H9 (cell line): ENCODE data around the gene ABCG1. TPM values are rescaled to one million over a fixed set of nuclear protein-coding genes. Genes with fewer than 3 reads are reported as not detected.

Experiments used
- DNase-seq: peaks from one replicate; pipeline ENCODE4 v3.0.0-alpha.2; 2017
- H2AFZ ChIP-seq: one replicate; pipeline ENCODE4 v1.6.1; 2013; ENCODE audit warnings: mild to moderate bottlenecking, low read length, control low read depth, moderate library complexity
- H2AK5ac ChIP-seq: 2 replicates; pipeline ENCODE4 v1.6.1; 2013; ENCODE audit warnings: low read length, control low read depth, mixed read lengths; ENCODE audit not compliant: insufficient read length
- H2BK120ac ChIP-seq: one replicate; pipeline ENCODE4 v1.6.1; 2013; ENCODE audit warnings: low read depth, mild to moderate bottlenecking, low read length, control low read depth, inconsistent platforms; ENCODE audit not compliant: poor library complexity, severe bottlenecking
- H2BK12ac ChIP-seq: 2 replicates; pipeline ENCODE4 v1.6.1; 2013; ENCODE audit warnings: low read length, control low read depth, mixed read lengths, low read depth; ENCODE audit not compliant: insufficient read length
- H2BK15ac ChIP-seq: 2 replicates; pipeline ENCODE4 v1.6.1; 2013; ENCODE audit warnings: low read depth, low read length, control low read depth
- H2BK20ac ChIP-seq: one replicate; pipeline ENCODE4 v1.6.1; 2013; ENCODE audit warnings: low read depth, mild to moderate bottlenecking, low read length, control low read depth, inconsistent platforms; ENCODE audit not compliant: poor library complexity, severe bottlenecking
- H2BK5ac ChIP-seq: 2 replicates; pipeline ENCODE4 v1.6.1; 2013; ENCODE audit warnings: low read length, control low read depth, mixed read lengths; ENCODE audit not compliant: insufficient read length
- H3K14ac ChIP-seq: 2 replicates; pipeline ENCODE4 v1.6.1; 2013; ENCODE audit warnings: low read length, control low read depth; ENCODE audit not compliant: insufficient read depth
- H3K18ac ChIP-seq: 2 replicates; pipeline ENCODE4 v1.6.1; 2013; ENCODE audit warnings: low read depth, mild to moderate bottlenecking, mixed read lengths, low read length, control low read depth; ENCODE audit not compliant: insufficient read length
- H3K23ac ChIP-seq: 2 replicates; pipeline ENCODE4 v1.6.1; 2013; ENCODE audit warnings: low read length, control low read depth, mixed read lengths, low read depth; ENCODE audit not compliant: insufficient read length
- H3K23me2 ChIP-seq: 2 replicates; pipeline ENCODE4 v1.6.1; 2013; ENCODE audit warnings: low read depth, mild to moderate bottlenecking, mixed read lengths, low read length, control low read depth; ENCODE audit not compliant: insufficient read length, poor library complexity, severe bottlenecking
- H3K27ac ChIP-seq: 2 replicates; pipeline ENCODE4 v1.5.1; 2013; ENCODE audit warnings: low read length, control low read depth, mixed read lengths, low read depth; ENCODE audit not compliant: insufficient read length
- H3K27me3 ChIP-seq: 2 replicates; pipeline ENCODE4 v1.6.1; 2013; ENCODE audit warnings: low read length, control low read depth, inconsistent platforms; ENCODE audit not compliant: insufficient read depth
- H3K4ac ChIP-seq: 2 replicates; pipeline ENCODE4 v1.6.1; 2013; ENCODE audit warnings: low read depth, mild to moderate bottlenecking, control low read depth, inconsistent platforms, low read length, moderate library complexity
- H3K4me1 ChIP-seq: 2 replicates; pipeline ENCODE4 v1.6.1; 2013; ENCODE audit warnings: low read length, control low read depth, inconsistent platforms; ENCODE audit not compliant: insufficient read depth
- H3K4me2 ChIP-seq: 2 replicates; pipeline ENCODE4 v1.6.1; 2013; ENCODE audit warnings: low read length, control low read depth, mixed read lengths; ENCODE audit not compliant: insufficient read length, insufficient read depth
- H3K56ac ChIP-seq: 2 replicates; pipeline ENCODE4 v1.6.1; 2013; ENCODE audit warnings: low read depth, mild to moderate bottlenecking, mixed read lengths, low read length, control low read depth; ENCODE audit not compliant: insufficient read length
- H3K79me1 ChIP-seq: 2 replicates; pipeline ENCODE4 v1.6.1; 2013; ENCODE audit warnings: low read depth, mild to moderate bottlenecking, moderate library complexity, low read length, control low read depth, inconsistent platforms; ENCODE audit not compliant: insufficient read depth, poor library complexity, severe bottlenecking
- H3K79me2 ChIP-seq: 2 replicates; pipeline ENCODE4 v1.6.1; 2013; ENCODE audit warnings: low read length, control low read depth, inconsistent platforms; ENCODE audit not compliant: insufficient read depth
- H3K9ac ChIP-seq: 2 replicates; pipeline ENCODE4 v1.6.1; 2013; ENCODE audit warnings: low read length, control low read depth, mixed read lengths; ENCODE audit not compliant: insufficient read length; ENCODE audit errors: extremely low read depth
- H3K9me3 ChIP-seq: one replicate; pipeline ENCODE4 v1.6.1; 2013; ENCODE audit warnings: low read depth, low read length, inconsistent platforms; ENCODE audit not compliant: control insufficient read depth
- H3T11ph ChIP-seq: one replicate; pipeline ENCODE4 v1.6.1; 2013; ENCODE audit warnings: mild to moderate bottlenecking, low read length, control low read depth, inconsistent platforms
- H4K20me1 ChIP-seq: one replicate; pipeline ENCODE4 v1.6.1; 2013; ENCODE audit not compliant: control insufficient read depth, insufficient read length, insufficient read depth
- H4K5ac ChIP-seq: 2 replicates; pipeline ENCODE4 v1.6.1; 2013; ENCODE audit warnings: low read depth, mild to moderate bottlenecking, mixed read lengths, low read length, control low read depth; ENCODE audit not compliant: insufficient read length
- H4K8ac ChIP-seq: replicated peaks from 2 replicates; pipeline ENCODE4 v1.6.1; 2013; ENCODE audit warnings: low read length, control low read depth, mixed read lengths, low read depth; ENCODE audit not compliant: insufficient read length
- H4K91ac ChIP-seq: 2 replicates; pipeline ENCODE4 v1.6.1; 2013; ENCODE audit warnings: low read depth, mild to moderate bottlenecking, moderate library complexity, mixed read lengths, low read length, control low read depth; ENCODE audit not compliant: insufficient read length
- H3K27ac Mint-ChIP-seq, 3 experiments: 2 replicates in 2 of 3; 3 replicates in 1 of 3; pipeline ENCODE4 v1.8.0; 2020 to 2021; ENCODE audit warnings: mixed read lengths in 3 of 3, mild to moderate bottlenecking in 1 of 3, moderate library complexity in 1 of 3
- H3K27me3 Mint-ChIP-seq: 2 replicates; pipeline ENCODE4 v1.8.0; 2021; ENCODE audit warnings: low read depth, mild to moderate bottlenecking, moderate library complexity, mixed read lengths
- H3K36me3 Mint-ChIP-seq, 3 experiments: 2 replicates in 2 of 3; 3 replicates in 1 of 3; pipeline ENCODE4 v1.8.0; 2020 to 2021; ENCODE audit warnings: low read depth in 3 of 3, mixed read lengths in 3 of 3; ENCODE audit not compliant: insufficient read depth in 1 of 3
- H3K4me1 Mint-ChIP-seq, 2 experiments: 2 replicates each; pipeline ENCODE4 v1.8.0; 2020; ENCODE audit warnings: mixed read lengths in 2 of 2
- H3K4me3 Mint-ChIP-seq, 2 experiments: 2 replicates in 1 of 2; 3 replicates in 1 of 2; pipeline ENCODE4 v1.8.0; 2020 to 2021; ENCODE audit warnings: mild to moderate bottlenecking in 2 of 2, mixed read lengths in 2 of 2, moderate library complexity in 1 of 2
- H3K9me3 Mint-ChIP-seq, 2 experiments: 2 replicates in 1 of 2; 3 replicates in 1 of 2; pipeline ENCODE4 v1.8.0; 2020; ENCODE audit warnings: mild to moderate bottlenecking in 2 of 2, mixed read lengths in 2 of 2, moderate library complexity in 1 of 2
- CTCF ChIP-seq: fragments of 200-600 bp; sonication (generic); conservative IDR thresholded peaks from 3 replicates; pipeline ENCODE4 v1.8.0; 2021; ENCODE audit warnings: antibody characterized with exemption, mild to moderate bottlenecking
- WGBS: extraction: QIAGEN DNeasy Blood & Tissue Kit; methylation state at CpG from one replicate; pipeline ENCODE4 v1.1.7; 2013; ENCODE audit warnings: missing lambda C conversion rate, low lambda C conversion rate, mixed read lengths; ENCODE audit not compliant: insufficient read length; ENCODE audit errors: extremely low coverage; 5-methylcytosine and 5-hydroxymethylcytosine counted together
- total RNA-seq: library from RNA; stranded (reverse); gene quantifications from 2 replicates; pipeline ENCODE4 v1.2.1, GENCODE V29; 2021

ABCG1 gene
- total RNA-seq, 1 experiment from 2014 or later = 0.83 TPM

- no peak overlapping the region for H2BK120ac ChIP-seq
- H4K5ac ChIP-seq = no peak overlapping the region
- Mint-ChIP-seq H3K4me3 (no peak overlapping the region), H3K36me3 (no peaks in the 10 kb centered on the region), H3K27ac (no peak overlapping the region), H3K9me3 (peaks cover 0 to 2% of the 10 kb centered on the region in 2 experiments; a peak in 1 of 5 replicates), H3K27me3 (peaks cover 12% of the 10 kb centered on the region), H3K4me1 (peaks cover 4% of the 10 kb centered on the region in 2 experiments; a peak in 3 of 4 replicates)
- no peak overlapping the region for H3K27ac ChIP-seq
- H3K9me3 ChIP-seq = no peaks in the 10 kb centered on the region
- H3K18ac ChIP-seq = no peak overlapping the region
- no peaks in the 10 kb centered on the region for H3K79me2 ChIP-seq
- H2BK5ac ChIP-seq = no peak overlapping the region
- H2BK20ac ChIP-seq = no peak overlapping the region
- no peak overlapping the region for H3K14ac ChIP-seq
- H3K27me3 ChIP-seq = no peaks in the 10 kb centered on the region
- no peak overlapping the region for H3K4me2 ChIP-seq
- H3K79me1 ChIP-seq = no peaks in the 10 kb centered on the region
- no peak overlapping the region for H3T11ph ChIP-seq
- no peak overlapping the region for H3K9ac ChIP-seq
- WGBS = no CpG with 5 or more reads among the region's 6 CpGs
- no peak overlapping the region for H2AK5ac ChIP-seq
- no peak overlapping the region for H4K8ac ChIP-seq
- H4K20me1 ChIP-seq = no peaks in the 10 kb centered on the region
- no peak for TF ChIP-seq CTCF
- H2BK12ac ChIP-seq = no peak overlapping the region
- no peak overlapping the region for H3K23ac ChIP-seq
- H3K56ac ChIP-seq = no peak overlapping the region
- no peak overlapping the region for H4K91ac ChIP-seq
- H2AFZ ChIP-seq = no peak overlapping the region
- no peaks in the 10 kb centered on the region for H3K23me2 ChIP-seq
- DNase-seq = no peak
- H3K4ac ChIP-seq = no peak overlapping the region
- H2BK15ac ChIP-seq = no peak overlapping the region
- no peaks in the 10 kb centered on the region for H3K4me1 ChIP-seq
These were observed 43.7 kb upstream of the ABCG1 start for GRCh38 chr21:42175110-42175710.
